ENCODE measurements around the gene ZNF792. TPM values are rescaled to one million over a fixed set of nuclear protein-coding genes. Genes with fewer than 3 reads are reported as not detected.

The ZNF792 gene
- total RNA-seq, 4 donors from 2014 or later: 4.6 to 8.4 (median 6.4) TPM

- DNase-seq (ENCODE audit: extremely low spot score): no peak
- no peak overlapping the region for H3K4me3 ChIP-seq
- no peaks in the 10 kb centered on the region for H3K9me3 ChIP-seq
- no peaks in the 10 kb centered on the region for H3K36me3 ChIP-seq
- peaks cover 0 to 13% (median 7%) of the 10 kb centered on the region in 4 donors for H3K4me1 ChIP-seq
- 94% methylated on average over 1 of the region's 1 CpG for WGBS
- intact Hi-C loops (cut with DNase I): no loop called here
- H3K27me3 ChIP-seq: no peaks in the 10 kb centered on the region
- H3K27ac ChIP-seq (replicated peaks in 1 of 4): no peak overlapping the region
- TF ChIP-seq POLR2AphosphoS5 (IDR thresholded peaks at IDR 0.05): no peak
- TF ChIP-seq, protein P1, sequence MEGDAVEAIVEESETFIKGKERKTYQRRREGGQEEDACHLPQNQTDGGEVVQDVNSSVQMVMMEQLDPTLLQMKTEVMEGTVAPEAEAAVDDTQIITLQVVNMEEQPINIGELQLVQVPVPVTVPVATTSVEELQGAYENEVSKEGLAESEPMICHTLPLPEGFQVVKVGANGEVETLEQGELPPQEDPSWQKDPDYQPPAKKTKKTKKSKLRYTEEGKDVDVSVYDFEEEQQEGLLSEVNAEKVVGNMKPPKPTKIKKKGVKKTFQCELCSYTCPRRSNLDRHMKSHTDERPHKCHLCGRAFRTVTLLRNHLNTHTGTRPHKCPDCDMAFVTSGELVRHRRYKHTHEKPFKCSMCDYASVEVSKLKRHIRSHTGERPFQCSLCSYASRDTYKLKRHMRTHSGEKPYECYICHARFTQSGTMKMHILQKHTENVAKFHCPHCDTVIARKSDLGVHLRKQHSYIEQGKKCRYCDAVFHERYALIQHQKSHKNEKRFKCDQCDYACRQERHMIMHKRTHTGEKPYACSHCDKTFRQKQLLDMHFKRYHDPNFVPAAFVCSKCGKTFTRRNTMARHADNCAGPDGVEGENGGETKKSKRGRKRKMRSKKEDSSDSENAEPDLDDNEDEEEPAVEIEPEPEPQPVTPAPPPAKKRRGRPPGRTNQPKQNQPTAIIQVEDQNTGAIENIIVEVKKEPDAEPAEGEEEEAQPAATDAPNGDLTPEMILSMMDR (IDR thresholded peaks at IDR 0.05): no peak
- TF ChIP-seq EP300 (IDR thresholded peaks at IDR 0.05): no peak
- no peak for TF ChIP-seq POLR2A (IDR thresholded peaks at IDR 0.05; ENCODE audit: low read depth)
Measured at GRCh38 chr19:34988119-34988518, 24.1 kb upstream of the ZNF792 start.

- no peak for DNase-seq (ENCODE audit: extremely low spot score)
- Histone ChIP-seq H3K27me3 (no peaks in the 10 kb centered on the region), H3K9me3 (no peaks in the 10 kb centered on the region), H3K36me3 (no peaks in the 10 kb centered on the region), H3K4me1 (peaks cover 0 to 13% (median 7%) of the 10 kb centered on the region in 4 donors), H3K4me3 (no peak overlapping the region), H3K27ac (replicated peaks in 1 of 4) (peak overlapping the region in 2 of 4 donors; percentile 32 to 54)
- 29% methylated on average over 6 of the region's 7 CpGs for WGBS
- intact Hi-C loops (cut with DNase I): no loop called here
- no peak for TF ChIP-seq POLR2A (IDR thresholded peaks at IDR 0.05; ENCODE audit: low read depth)
- TF ChIP-seq POLR2AphosphoS5 (IDR thresholded peaks at IDR 0.05): peak; percentile 41 to 54
- TF ChIP-seq, protein P1 (IDR thresholded peaks at IDR 0.05): no peak
- peak; percentile 71 for TF ChIP-seq EP300 (IDR thresholded peaks at IDR 0.05)
Measured at GRCh38 chr19:34985249-34986022, 21.4 kb upstream of the ZNF792 start.

DNA sequence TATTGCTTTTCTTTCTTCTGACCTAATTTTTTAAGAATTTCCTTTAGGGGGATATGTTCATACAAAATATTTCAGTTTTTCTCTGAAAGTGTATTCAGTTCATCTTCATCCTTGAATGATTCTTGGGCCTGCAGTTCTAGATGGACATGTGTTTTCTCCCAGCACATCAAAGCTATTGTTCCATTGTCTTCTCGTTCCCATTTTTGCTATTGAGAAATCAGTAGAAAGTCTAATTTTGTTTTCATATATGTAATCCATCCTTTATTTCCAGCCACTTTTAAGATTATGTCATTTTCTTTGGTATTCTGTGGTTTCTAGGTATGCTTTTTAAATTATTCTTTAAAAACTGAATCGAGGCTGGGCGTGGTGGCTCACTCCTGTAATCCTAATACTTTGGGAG, 20.3 kb upstream of the ZNF792 start:
- 87% methylated on average over 3 of the region's 3 CpGs for WGBS
- intact Hi-C loops (cut with DNase I): no loop called here
- Histone ChIP-seq H3K27me3 (no peaks in the 10 kb centered on the region), H3K27ac (replicated peaks in 1 of 4) (peak overlapping the region in 1 of 4 donors; percentile 47), H3K9me3 (no peaks in the 10 kb centered on the region), H3K36me3 (no peaks in the 10 kb centered on the region), H3K4me1 (peaks cover 0 to 13% (median 7%) of the 10 kb centered on the region in 4 donors), H3K4me3 (no peak overlapping the region)
- TF ChIP-seq EP300 (IDR thresholded peaks at IDR 0.05): no peak
- TF ChIP-seq POLR2AphosphoS5 (IDR thresholded peaks at IDR 0.05): no peak
- TF ChIP-seq, protein P1 (IDR thresholded peaks at IDR 0.05): no peak
- no peak for TF ChIP-seq POLR2A (IDR thresholded peaks at IDR 0.05; ENCODE audit: low read depth)
- no peak for DNase-seq (ENCODE audit: extremely low spot score)

- Histone ChIP-seq H3K36me3 (no peaks in the 10 kb centered on the region), H3K9me3 (no peaks in the 10 kb centered on the region), H3K4me1 (peaks cover 0 to 13% (median 7%) of the 10 kb centered on the region in 4 donors), H3K27me3 (no peaks in the 10 kb centered on the region), H3K27ac (replicated peaks in 1 of 4) (no peak overlapping the region), H3K4me3 (no peak overlapping the region)
- WGBS: 93% methylated on average over 4 of the region's 4 CpGs
- DNase-seq (ENCODE audit: extremely low spot score): no peak
- intact Hi-C loops (cut with DNase I): no loop called here
- TF ChIP-seq, protein P1 (IDR thresholded peaks at IDR 0.05): no peak
- TF ChIP-seq POLR2AphosphoS5 (IDR thresholded peaks at IDR 0.05) (no peak), EP300 (IDR thresholded peaks at IDR 0.05) (no peak), POLR2A (IDR thresholded peaks at IDR 0.05; ENCODE audit: low read depth) (no peak)
Measured at GRCh38 chr19:34983786-34984185, 19.8 kb upstream of the ZNF792 start.
